Panc1 (cell line): ENCODE measurements around the gene ZNF385C.

Experiments used
- POLR2AphosphoS5 ChIP-seq: IDR thresholded peaks from 2 replicates; pipeline ENCODE4 v1.6.1; 2012; ENCODE audit warnings: mild to moderate bottlenecking, low read depth, low read length, moderate library complexity
- SIN3A ChIP-seq: IDR thresholded peaks from 2 replicates; pipeline ENCODE4 v1.6.1; 2012; ENCODE audit warnings: low read depth, mild to moderate bottlenecking, low read length, moderate library complexity, borderline replicate concordance; ENCODE audit not compliant: insufficient read depth
- TCF7L2 ChIP-seq: IDR thresholded peaks from 2 replicates; pipeline ENCODE4 v1.6.1; 2011; ENCODE audit warnings: mild to moderate bottlenecking, low read depth, low read length, inconsistent platforms
- TF ChIP-seq, protein P1 (sequence below): fragments of 450-650 bp; IDR thresholded peaks from 2 replicates; pipeline ENCODE4 v1.5.1; 2017; ENCODE audit warnings: mild to moderate bottlenecking
- TF ChIP-seq, protein P2 (sequence below), 2 experiments: IDR thresholded peaks; 2 replicates each; pipeline ENCODE4 v1.6.1; 2011 to 2012; ENCODE audit warnings: low read depth in 2 of 2, control low read depth in 1 of 2, low read length in 1 of 2, mild to moderate bottlenecking in 1 of 2, moderate library complexity in 1 of 2; ENCODE audit not compliant: insufficient read depth in 1 of 2

DNA sequence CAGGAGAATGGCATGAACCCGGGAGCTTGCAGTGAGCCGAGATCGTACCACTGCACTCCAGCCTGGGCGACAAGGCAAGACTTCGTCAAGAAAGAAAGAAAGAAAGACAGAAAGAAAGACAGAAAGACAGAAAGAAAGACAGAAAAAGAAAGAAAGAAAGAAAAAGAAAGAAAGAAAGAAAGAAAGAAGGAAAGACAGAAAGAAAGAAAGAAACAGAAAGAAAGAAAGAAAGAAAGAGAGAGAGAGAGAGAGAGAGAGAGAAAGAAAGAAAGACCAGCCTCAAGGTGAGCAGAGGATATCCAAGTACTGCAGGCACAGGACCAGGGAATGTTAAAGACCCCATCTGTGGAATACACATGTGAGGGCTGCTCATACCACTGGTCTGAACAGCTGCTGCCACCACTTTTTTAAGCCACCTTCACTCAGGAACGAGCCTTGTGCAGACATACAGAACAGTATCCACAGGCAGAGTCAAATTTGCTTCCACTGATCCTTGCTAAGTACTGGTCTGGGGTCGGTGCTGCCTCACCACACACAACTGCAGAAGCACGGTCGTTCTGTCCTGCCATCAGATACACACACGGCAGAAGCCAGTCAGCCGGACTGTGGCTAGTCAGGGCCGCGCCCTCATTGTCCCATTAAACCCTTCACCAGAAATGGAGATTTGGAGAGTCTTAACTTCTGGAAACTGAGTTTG, 48.8 kb upstream of the ZNF385C start:
- TF ChIP-seq TCF7L2 (no peak), POLR2AphosphoS5 (no peak), SIN3A (no peak)
- TF ChIP-seq, protein P1, sequence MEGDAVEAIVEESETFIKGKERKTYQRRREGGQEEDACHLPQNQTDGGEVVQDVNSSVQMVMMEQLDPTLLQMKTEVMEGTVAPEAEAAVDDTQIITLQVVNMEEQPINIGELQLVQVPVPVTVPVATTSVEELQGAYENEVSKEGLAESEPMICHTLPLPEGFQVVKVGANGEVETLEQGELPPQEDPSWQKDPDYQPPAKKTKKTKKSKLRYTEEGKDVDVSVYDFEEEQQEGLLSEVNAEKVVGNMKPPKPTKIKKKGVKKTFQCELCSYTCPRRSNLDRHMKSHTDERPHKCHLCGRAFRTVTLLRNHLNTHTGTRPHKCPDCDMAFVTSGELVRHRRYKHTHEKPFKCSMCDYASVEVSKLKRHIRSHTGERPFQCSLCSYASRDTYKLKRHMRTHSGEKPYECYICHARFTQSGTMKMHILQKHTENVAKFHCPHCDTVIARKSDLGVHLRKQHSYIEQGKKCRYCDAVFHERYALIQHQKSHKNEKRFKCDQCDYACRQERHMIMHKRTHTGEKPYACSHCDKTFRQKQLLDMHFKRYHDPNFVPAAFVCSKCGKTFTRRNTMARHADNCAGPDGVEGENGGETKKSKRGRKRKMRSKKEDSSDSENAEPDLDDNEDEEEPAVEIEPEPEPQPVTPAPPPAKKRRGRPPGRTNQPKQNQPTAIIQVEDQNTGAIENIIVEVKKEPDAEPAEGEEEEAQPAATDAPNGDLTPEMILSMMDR, result no peak
- TF ChIP-seq, protein P2, sequence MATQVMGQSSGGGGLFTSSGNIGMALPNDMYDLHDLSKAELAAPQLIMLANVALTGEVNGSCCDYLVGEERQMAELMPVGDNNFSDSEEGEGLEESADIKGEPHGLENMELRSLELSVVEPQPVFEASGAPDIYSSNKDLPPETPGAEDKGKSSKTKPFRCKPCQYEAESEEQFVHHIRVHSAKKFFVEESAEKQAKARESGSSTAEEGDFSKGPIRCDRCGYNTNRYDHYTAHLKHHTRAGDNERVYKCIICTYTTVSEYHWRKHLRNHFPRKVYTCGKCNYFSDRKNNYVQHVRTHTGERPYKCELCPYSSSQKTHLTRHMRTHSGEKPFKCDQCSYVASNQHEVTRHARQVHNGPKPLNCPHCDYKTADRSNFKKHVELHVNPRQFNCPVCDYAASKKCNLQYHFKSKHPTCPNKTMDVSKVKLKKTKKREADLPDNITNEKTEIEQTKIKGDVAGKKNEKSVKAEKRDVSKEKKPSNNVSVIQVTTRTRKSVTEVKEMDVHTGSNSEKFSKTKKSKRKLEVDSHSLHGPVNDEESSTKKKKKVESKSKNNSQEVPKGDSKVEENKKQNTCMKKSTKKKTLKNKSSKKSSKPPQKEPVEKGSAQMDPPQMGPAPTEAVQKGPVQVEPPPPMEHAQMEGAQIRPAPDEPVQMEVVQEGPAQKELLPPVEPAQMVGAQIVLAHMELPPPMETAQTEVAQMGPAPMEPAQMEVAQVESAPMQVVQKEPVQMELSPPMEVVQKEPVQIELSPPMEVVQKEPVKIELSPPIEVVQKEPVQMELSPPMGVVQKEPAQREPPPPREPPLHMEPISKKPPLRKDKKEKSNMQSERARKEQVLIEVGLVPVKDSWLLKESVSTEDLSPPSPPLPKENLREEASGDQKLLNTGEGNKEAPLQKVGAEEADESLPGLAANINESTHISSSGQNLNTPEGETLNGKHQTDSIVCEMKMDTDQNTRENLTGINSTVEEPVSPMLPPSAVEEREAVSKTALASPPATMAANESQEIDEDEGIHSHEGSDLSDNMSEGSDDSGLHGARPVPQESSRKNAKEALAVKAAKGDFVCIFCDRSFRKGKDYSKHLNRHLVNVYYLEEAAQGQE (IDR thresholded peaks at IDR 0.05; ENCODE audit: insufficient read depth in 1 of 2, low read depth in 2 of 2, low read length in 1 of 2), result no peak
